Testis (tissue), 2 donors: ENCODE results near the gene TIAM1.

Experiments
- CTCF ChIP-seq, 3 experiments: fragments of 450-650 bp in 2 of 3; fragments of 200-600 bp in 1 of 3; sonication (generic) in 1 of 3; IDR thresholded peaks; one replicate each; pipeline ENCODE4 v1.5.1; 2016 to 2019; ENCODE audit warnings: antibody characterized with exemption in 3 of 3, mild to moderate bottlenecking in 2 of 3, moderate library complexity in 1 of 3
- POLR2A ChIP-seq: fragments of 450-650 bp; IDR thresholded peaks from one replicate; pipeline ENCODE4 v1.6.1; 2017; ENCODE audit warnings: antibody characterized with exemption, mild to moderate bottlenecking, moderate library complexity

GRCh38 chr21:31161157-31161556, 182.9 kb downstream of the TIAM1 start:
- TF ChIP-seq POLR2A (no peak), CTCF (IDR thresholded peaks at IDR 0.05) (no peak)
